ENCODE data around the gene JPH2. TPM values are rescaled to one million over a fixed set of nuclear protein-coding genes. Genes with fewer than 3 reads are reported as not detected.

JPH2 gene
- total RNA-seq, 1 donor from 2014 or later, result 18.5 TPM

- Mint-ChIP-seq H3K9me3 (ENCODE audit: unreplicated experiment) (no peaks in the 10 kb centered on the region), H3K4me1 (ENCODE audit: low read depth, unreplicated experiment) (peaks cover 41% of the 10 kb centered on the region), H3K4me3 (ENCODE audit: unreplicated experiment) (no peak overlapping the region), H3K27me3 (ENCODE audit: low read depth, unreplicated experiment) (no peaks in the 10 kb centered on the region), H3K36me3 (ENCODE audit: low read depth, unreplicated experiment) (peaks cover 19% of the 10 kb centered on the region), H3K27ac (ENCODE audit: unreplicated experiment) (peak overlapping the region; percentile 29)
- Histone ChIP-seq H3K4me1 (ENCODE audit: insufficient read depth, low read length) (peaks cover 15% of the 10 kb centered on the region), H3K4me3 (ENCODE audit: insufficient read depth, low read depth, low read length) (no peak overlapping the region), H3K36me3 (ENCODE audit: insufficient read depth, low read length) (peaks cover 37% of the 10 kb centered on the region), H3K27me3 (ENCODE audit: insufficient read depth, low read length) (no peaks in the 10 kb centered on the region), H3K27ac (ENCODE audit: low read depth, low read length) (peak overlapping the region; percentile 46), H3K9ac (ENCODE audit: low read length) (no peak overlapping the region), H4K20me1 (ENCODE audit: insufficient read depth, low read length) (peaks cover 19% of the 10 kb centered on the region), H3K79me2 (ENCODE audit: insufficient read depth, low read length) (peaks cover 84% of the 10 kb centered on the region), H3K4me2 (ENCODE audit: low read length) (no peak overlapping the region), H3K9me3 (ENCODE audit: insufficient read depth, low read depth, low read length) (no peaks in the 10 kb centered on the region), H2AFZ (ENCODE audit: low read depth, low read length) (no peak overlapping the region)
- DNase-seq (ENCODE audit: low read depth), result peak; percentile 46
- peak; percentile 55 for FAIRE-seq
- no peak for TF ChIP-seq CTCF (IDR thresholded peaks at IDR 0.05; ENCODE audit: insufficient read depth, low read depth, low read length)
- no peak for TF ChIP-seq EZH2 (IDR thresholded peaks at IDR 0.05; ENCODE audit: insufficient read depth, low read length)
Observed at GRCh38 chr20:44203161-44203560, 16.2 kb upstream of the JPH2 start.

- DNase-seq (ENCODE audit: low read depth), result no peak
- Histone ChIP-seq H3K27ac (ENCODE audit: low read depth, low read length) (no peak overlapping the region), H3K79me2 (ENCODE audit: insufficient read depth, low read length) (peaks cover 63% of the 10 kb centered on the region), H3K4me3 (ENCODE audit: insufficient read depth, low read depth, low read length) (no peak overlapping the region), H3K36me3 (ENCODE audit: insufficient read depth, low read length) (peaks cover 47% of the 10 kb centered on the region), H3K9me3 (ENCODE audit: insufficient read depth, low read depth, low read length) (no peaks in the 10 kb centered on the region), H4K20me1 (ENCODE audit: insufficient read depth, low read length) (peaks cover 9% of the 10 kb centered on the region), H3K4me1 (ENCODE audit: insufficient read depth, low read length) (peaks cover 15% of the 10 kb centered on the region), H3K27me3 (ENCODE audit: insufficient read depth, low read length) (no peaks in the 10 kb centered on the region), H2AFZ (ENCODE audit: low read depth, low read length) (no peak overlapping the region), H3K9ac (ENCODE audit: low read length) (no peak overlapping the region), H3K4me2 (ENCODE audit: low read length) (no peak overlapping the region)
- TF ChIP-seq CTCF (IDR thresholded peaks at IDR 0.05; ENCODE audit: insufficient read depth, low read depth, low read length) (no peak), EZH2 (IDR thresholded peaks at IDR 0.05; ENCODE audit: insufficient read depth, low read length) (no peak)
- Mint-ChIP-seq H3K4me3 (ENCODE audit: unreplicated experiment) (no peak overlapping the region), H3K27ac (ENCODE audit: unreplicated experiment) (no peak overlapping the region), H3K4me1 (ENCODE audit: low read depth, unreplicated experiment) (peaks cover 29% of the 10 kb centered on the region), H3K27me3 (ENCODE audit: low read depth, unreplicated experiment) (no peaks in the 10 kb centered on the region), H3K9me3 (ENCODE audit: unreplicated experiment) (no peaks in the 10 kb centered on the region), H3K36me3 (ENCODE audit: low read depth, unreplicated experiment) (peaks cover 27% of the 10 kb centered on the region)
- no peak for FAIRE-seq
Observed at GRCh38 chr20:44200983-44201382, 14.0 kb upstream of the JPH2 start.

- H4K20me1 ChIP-seq (ENCODE audit: insufficient read depth, low read length), result peaks cover 9% of the 10 kb centered on the region
- DNase-seq (ENCODE audit: low read depth) (no peak), FAIRE-seq (no peak)
- TF ChIP-seq EZH2 (IDR thresholded peaks at IDR 0.05; ENCODE audit: insufficient read depth, low read length) (no peak), CTCF (IDR thresholded peaks at IDR 0.05; ENCODE audit: insufficient read depth, low read depth, low read length) (no peak)
- Mint-ChIP-seq H3K4me3 (ENCODE audit: unreplicated experiment) (no peak overlapping the region), H3K4me1 (ENCODE audit: low read depth, unreplicated experiment) (peaks cover 29% of the 10 kb centered on the region), H3K27me3 (ENCODE audit: low read depth, unreplicated experiment) (no peaks in the 10 kb centered on the region), H3K36me3 (ENCODE audit: low read depth, unreplicated experiment) (peaks cover 27% of the 10 kb centered on the region), H3K27ac (ENCODE audit: unreplicated experiment) (no peak overlapping the region), H3K9me3 (ENCODE audit: unreplicated experiment) (no peaks in the 10 kb centered on the region)
- no peak overlapping the region for H3K9ac ChIP-seq (ENCODE audit: low read length)
- no peak overlapping the region for H2AFZ ChIP-seq (ENCODE audit: low read depth, low read length)
- H3K9me3 ChIP-seq (ENCODE audit: insufficient read depth, low read depth, low read length), result no peaks in the 10 kb centered on the region
- peaks cover 15% of the 10 kb centered on the region for H3K4me1 ChIP-seq (ENCODE audit: insufficient read depth, low read length)
- H3K27me3 ChIP-seq (ENCODE audit: insufficient read depth, low read length), result no peaks in the 10 kb centered on the region
- no peak overlapping the region for H3K4me3 ChIP-seq (ENCODE audit: insufficient read depth, low read depth, low read length)
- H3K4me2 ChIP-seq (ENCODE audit: low read length), result no peak overlapping the region
- H3K36me3 ChIP-seq (ENCODE audit: insufficient read depth, low read length), result peaks cover 45% of the 10 kb centered on the region
- H3K79me2 ChIP-seq (ENCODE audit: insufficient read depth, low read length), result peaks cover 57% of the 10 kb centered on the region
- H3K27ac ChIP-seq (ENCODE audit: low read depth, low read length), result no peak overlapping the region
Observed at GRCh38 chr20:44200371-44200770, 13.4 kb upstream of the JPH2 start.
